GM11168 (cell line): ENCODE data around the gene BSG.

ENCODE experiments used
- in situ Hi-C: fragments of 300-500 bp; cut with MboI; formaldehyde crosslinking; loops from one replicate; pipeline ENCODE4 v1.12.0; 2022; ENCODE audit warnings: low sequenced_read_pairs; ENCODE audit not compliant: unreplicated experiment

Gene BSG

GRCh38 chr19:629961-630714 is 57.7 kb downstream of the BSG start:
- in situ Hi-C loops, result no loop called here

- in situ Hi-C loops, result no loop called here
These were observed 60.2 kb downstream of the BSG start for GRCh38 chr19:632579-633067.
